ENCODE data around the gene PEMT.

GRCh38 chr17:17469358-17469757 lies 122.2 kb downstream of the PEMT start:
- TF ChIP-seq CTCF (IDR thresholded peaks at IDR 0.05), result no peak
- TF ChIP-seq POLR2A (IDR thresholded peaks at IDR 0.05), result no peak
